GM21515 (cell line): Measurements from ENCODE around the gene SEC61B.
A peak's percentile ranks its signal among the peaks of the same experiment; 100 is the strongest.

Experiments
- ATAC-seq: cut with Tn5 transposase; IDR thresholded peaks from one replicate; pipeline ENCODE4 v1.9.1; 2021; ENCODE audit not compliant: unreplicated experiment

Gene SEC61B

DNA sequence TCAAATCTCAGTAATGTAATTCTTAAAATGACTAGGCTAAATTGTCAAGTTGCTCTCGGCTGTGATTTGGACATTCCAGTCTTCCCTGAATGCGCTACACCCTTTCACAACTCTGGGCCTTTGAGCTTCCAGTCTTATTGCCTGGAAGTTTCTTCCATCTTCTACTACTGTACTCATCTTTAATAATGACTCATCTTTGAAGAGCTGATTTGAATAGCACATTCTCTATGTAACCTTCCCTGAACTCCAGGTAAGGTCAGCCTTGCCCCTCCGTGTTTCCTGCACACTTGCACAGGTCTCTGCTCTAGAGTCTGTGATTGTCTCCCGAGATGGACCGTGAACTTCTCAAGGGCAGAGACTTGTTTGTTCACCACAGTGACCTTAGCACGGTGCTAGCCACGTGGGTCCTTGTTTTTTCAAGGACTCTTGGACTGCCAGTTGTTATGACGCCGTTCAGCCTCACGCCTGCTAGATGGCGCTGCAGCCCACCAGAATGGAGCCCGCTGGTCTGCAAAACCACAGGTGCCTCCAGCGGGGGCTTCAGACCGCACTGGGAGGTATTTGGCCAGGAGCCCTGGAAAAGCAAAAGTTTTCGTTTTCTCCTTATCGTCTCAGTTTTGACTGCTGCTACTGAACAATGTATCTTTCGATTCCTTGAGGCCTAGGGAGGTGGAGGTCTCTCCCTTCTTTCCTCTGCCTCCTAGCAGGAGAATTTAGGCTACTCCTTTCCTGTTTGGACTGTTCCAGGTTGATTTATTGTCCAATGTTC lies 44.4 kb downstream of the SEC61B start:
- peak; percentile 61 for ATAC-seq

DNA sequence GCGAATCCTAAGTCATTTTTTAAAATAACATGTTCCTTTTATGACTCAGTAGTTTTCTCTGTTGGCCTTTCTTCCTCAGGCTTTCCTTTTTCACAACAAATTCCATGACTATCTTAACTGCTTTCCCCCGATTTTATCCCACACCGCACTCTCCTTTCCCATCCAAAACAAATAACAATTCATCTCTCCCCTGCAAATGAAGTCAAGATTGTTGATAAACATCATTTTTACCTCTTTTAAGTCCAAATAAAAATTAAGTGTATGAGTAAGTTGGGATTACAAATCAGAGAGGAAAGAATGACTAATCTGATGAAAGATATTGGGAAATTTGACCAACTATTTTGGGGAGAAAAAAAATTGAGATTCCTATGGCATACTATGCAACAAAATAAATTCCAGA lies 47.3 kb downstream of the SEC61B start:
- no peak for ATAC-seq

DNA sequence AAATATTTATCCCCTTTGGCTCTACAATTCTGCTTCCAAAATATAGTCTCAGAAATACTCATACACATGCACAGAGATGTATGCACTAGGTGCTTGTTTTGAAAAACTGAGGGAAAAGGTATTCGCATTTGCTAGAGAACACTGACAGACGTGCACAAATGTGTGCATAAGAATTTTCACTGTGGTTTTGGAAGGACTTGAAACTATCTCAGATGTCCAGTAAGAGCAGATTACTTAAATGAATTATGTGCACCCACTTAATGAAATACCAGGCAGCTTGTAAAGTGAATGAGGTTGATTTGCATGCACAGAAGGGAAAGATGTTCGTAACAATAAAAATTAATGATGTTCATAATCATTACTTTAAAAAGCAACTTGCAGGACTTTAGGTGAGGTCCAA lies 48.4 kb downstream of the SEC61B start:
- no peak for ATAC-seq

DNA sequence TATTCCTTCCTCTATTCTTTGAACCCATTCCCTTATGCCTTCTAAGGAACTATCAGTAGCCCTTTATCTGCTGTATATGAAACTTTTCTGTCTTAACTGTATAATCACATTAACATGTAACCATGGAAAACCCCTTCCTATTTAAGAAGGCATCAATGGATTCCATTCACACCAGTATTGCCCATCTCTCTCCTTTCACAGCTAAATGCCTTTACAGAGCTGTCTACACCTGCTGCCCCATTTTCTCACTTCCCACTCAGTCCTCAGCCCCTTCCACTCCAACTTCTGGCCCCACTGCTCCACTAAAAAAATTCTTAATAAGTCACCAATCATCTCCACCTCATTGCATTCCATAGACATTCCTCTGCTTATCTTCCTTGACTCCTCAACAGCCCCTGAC lies 50.8 kb downstream of the SEC61B start:
- ATAC-seq: no peak

DNA sequence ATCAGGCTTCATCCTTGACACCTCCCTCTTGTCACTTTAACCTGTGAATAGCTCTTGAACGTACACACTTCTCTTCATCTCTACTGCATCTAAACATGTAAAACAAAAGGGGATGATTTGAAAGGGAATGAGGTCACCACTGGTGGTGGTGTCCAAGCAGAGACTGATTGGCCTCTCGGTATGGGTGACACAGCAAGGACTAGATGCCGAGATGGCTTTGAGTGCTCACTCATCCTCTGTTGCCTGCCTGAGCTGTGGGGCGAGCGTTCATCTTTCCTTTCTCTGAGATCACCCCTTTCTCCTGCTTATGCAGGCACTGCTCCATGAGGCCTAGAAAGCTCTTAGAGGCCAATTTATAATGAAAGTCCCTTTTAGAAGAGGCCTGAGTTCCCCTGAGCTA lies 51.9 kb downstream of the SEC61B start:
- no peak for ATAC-seq

DNA sequence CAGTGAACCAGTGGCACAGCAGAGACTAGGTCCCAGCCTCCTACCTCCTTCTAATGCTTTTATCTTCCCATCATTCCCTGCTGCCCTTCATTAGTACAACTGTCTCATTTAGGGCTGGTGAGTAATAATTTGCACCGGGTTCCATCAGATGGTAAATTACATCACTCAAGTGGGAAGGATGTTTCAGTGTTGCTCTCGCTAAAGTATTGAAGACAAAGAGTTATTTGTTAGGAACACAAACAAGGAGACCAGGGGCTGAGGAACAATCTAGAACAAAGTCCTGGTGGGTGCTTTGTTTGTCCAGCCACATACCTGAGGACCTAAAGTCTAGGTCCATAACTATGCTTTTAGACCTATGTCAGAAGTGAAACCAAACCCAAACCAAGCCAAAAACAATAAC lies 52.4 kb downstream of the SEC61B start:
- ATAC-seq: no peak
